Endothelial cell of umbilical vein (primary cell): ENCODE measurements around the gene CDX2. TPM values are rescaled to one million over a fixed set of nuclear protein-coding genes. Genes with fewer than 3 reads are reported as not detected.

Source experiments
- BruUV-seq: library from RNA; stranded (reverse); fragments of 400-500 nt; replicated peaks from 2 replicates; lab custom pipeline; 2021; lab: Mats Ljungman, UMichigan
- CTCF ChIA-PET: fragments of 300-600, 350-600 bp; sonication (Branson Sonifier 250); formaldehyde crosslinking; loops from one replicate; lab custom pipeline; 2021; ENCODE audit warnings: antibody characterized with exemption, inconsistent platforms; lab: Charles Lee
- POLR2A ChIA-PET: fragments of 300-600, 350-600 bp; sonication (Branson Sonifier 250); formaldehyde crosslinking; loops from one replicate; lab custom pipeline; 2021; ENCODE audit warnings: antibody characterized with exemption, inconsistent platforms; lab: Charles Lee
- DNase-seq: peaks from one replicate; pipeline ENCODE4 v3.0.0-alpha.2; 2011; ENCODE audit warnings: low read depth, low spot score
- FAIRE-seq: peaks from 2 replicates; lab custom pipeline; 2011; peaks lifted over from hg19 to GRCh38; lab: Jason Lieb, UNC
- H2AFZ ChIP-seq: 2 replicates; pipeline ENCODE4 v1.6.0; 2012; ENCODE audit warnings: low read depth, low read length, control low read depth, inconsistent platforms
- H3K27ac ChIP-seq: 2 replicates; pipeline ENCODE4 v1.5.1; 2011; ENCODE audit warnings: low read depth, mild to moderate bottlenecking, control low read depth, low read length, moderate library complexity; ENCODE audit not compliant: insufficient read depth
- H3K27me3 ChIP-seq, 2 experiments: 2 replicates each; pipeline versions ENCODE4 v1.6.0 to v1.6.1; 2011; ENCODE audit warnings: low read length in 2 of 2, mixed read lengths in 1 of 2; ENCODE audit not compliant: control insufficient read depth in 2 of 2, insufficient read depth in 2 of 2
- H3K36me3 ChIP-seq, 2 experiments: 2 replicates in 1 of 2; 3 replicates in 1 of 2; pipeline ENCODE4 v1.5.1; 2011; ENCODE audit warnings: low read length in 2 of 2, mild to moderate bottlenecking in 1 of 2, moderate library complexity in 1 of 2; ENCODE audit not compliant: control insufficient read depth in 2 of 2, insufficient read depth in 2 of 2; ENCODE audit errors: extremely low read depth in 1 of 2
- H3K4me1 ChIP-seq: 3 replicates; pipeline ENCODE4 v1.5.1; 2011; ENCODE audit warnings: mild to moderate bottlenecking, low read length; ENCODE audit not compliant: control insufficient read depth, insufficient read depth; ENCODE audit errors: extremely low read depth
- H3K4me2 ChIP-seq: 2 replicates; pipeline ENCODE4 v1.6.1; 2011; ENCODE audit warnings: low read length, control low read depth, mixed read lengths; ENCODE audit not compliant: insufficient read depth
- H3K4me3 ChIP-seq, 3 experiments: fragments of 200-600 bp in 1 of 3; sonication (generic), shearing (Covaris generic) in 1 of 3; replicated peaks in 1 of 3; 2 replicates each; pipeline ENCODE4 v1.5.1; 2011 to 2016; ENCODE audit warnings: control low read depth in 3 of 3, low read length in 3 of 3, mild to moderate bottlenecking in 2 of 3, inconsistent platforms in 1 of 3, low read depth in 1 of 3, moderate library complexity in 1 of 3; ENCODE audit not compliant: insufficient read depth in 1 of 3
- H3K79me2 ChIP-seq: 2 replicates; pipeline ENCODE4 v1.6.0; 2012; ENCODE audit warnings: low read length, inconsistent platforms; ENCODE audit not compliant: control insufficient read depth, insufficient read depth
- H3K9ac ChIP-seq: replicated peaks from 2 replicates; pipeline ENCODE3; 2011; ENCODE audit warnings: low read length, control low read depth; ENCODE audit not compliant: insufficient read depth; ENCODE audit errors: extremely low read depth
- H3K9me1 ChIP-seq: replicated peaks from 3 replicates; pipeline ENCODE4 v1.6.0; 2011; ENCODE audit warnings: mild to moderate bottlenecking, low read length; ENCODE audit not compliant: control insufficient read depth, insufficient read depth; ENCODE audit errors: extremely low read depth
- H3K9me3 ChIP-seq: replicated peaks from 2 replicates; pipeline ENCODE4 v1.5.1; 2012; ENCODE audit warnings: low read length, inconsistent platforms; ENCODE audit not compliant: control insufficient read depth, insufficient read depth
- H4K20me1 ChIP-seq: replicated peaks from 2 replicates; pipeline ENCODE3; 2011; ENCODE audit warnings: mild to moderate bottlenecking, low read length; ENCODE audit not compliant: control insufficient read depth, insufficient read depth; ENCODE audit errors: extremely low read depth
- EZH2 ChIP-seq: IDR thresholded peaks from 2 replicates; pipeline ENCODE4 v1.6.1; 2012; ENCODE audit warnings: borderline replicate concordance, low read depth, mild to moderate bottlenecking, moderate library complexity, low read length, inconsistent platforms; ENCODE audit not compliant: severe bottlenecking
- GATA2 ChIP-seq: IDR thresholded peaks from 2 replicates; pipeline ENCODE4 v1.7.0; 2011; ENCODE audit warnings: low read depth, mild to moderate bottlenecking, moderate library complexity, mixed read lengths, low read length; ENCODE audit not compliant: insufficient read length, insufficient read depth
- JUN ChIP-seq: IDR thresholded peaks from 2 replicates; pipeline ENCODE4 v1.6.1; 2011; ENCODE audit warnings: borderline replicate concordance, low read depth; ENCODE audit not compliant: insufficient read length, insufficient read depth
- MYC ChIP-seq: IDR thresholded peaks from one replicate; pipeline ENCODE4 v1.6.1; 2011; ENCODE audit warnings: mild to moderate bottlenecking, low read depth, low read length
- POLR2A ChIP-seq: IDR thresholded peaks from 2 replicates; pipeline ENCODE4 v1.6.1; 2012; ENCODE audit warnings: low read depth, mild to moderate bottlenecking, control low read depth, low read length
- POLR2AphosphoS5 ChIP-seq: IDR thresholded peaks from 2 replicates; pipeline ENCODE4 v1.6.1; 2012; ENCODE audit warnings: low read depth, mild to moderate bottlenecking, control low read depth, low read length, moderate library complexity; ENCODE audit not compliant: insufficient read depth
- dilution Hi-C: fragments of 300-500 bp; cut with MboI; formaldehyde crosslinking; loops from one replicate; pipeline ENCODE4 v1.15.0; 2019; ENCODE audit warnings: low sequenced_read_pairs; ENCODE audit not compliant: extremely low pct_ligation_motif_present
- intact Hi-C: fragments of 100-400 bp; cut with micrococcal nuclease; formaldehyde crosslinking; loops from one replicate; pipeline ENCODE4 v1.10.0; 2022
- polyA plus RNA-seq, 4 experiments: library from polyadenylated mRNA; depleted of rRNA in 3 of 4; stranded (reverse) in 3 of 4; unstranded in 1 of 4; fragments of >200 nt; gene quantifications; 2 replicates each; pipeline versions ENCODE4 v1.2.1 to v1.2.3, GENCODE V29; 2011 to 2012; ENCODE audit warnings: missing spikeins in 1 of 4
- total RNA-seq: library from RNA; stranded (reverse); gene quantifications from 2 replicates; pipeline ENCODE4 v1.2.3, GENCODE V29; 2021
- TF ChIP-seq, protein P1 (sequence below): IDR thresholded peaks from 2 replicates; pipeline ENCODE4 v1.6.1; 2011; ENCODE audit not compliant: insufficient read depth, insufficient read length

Gene CDX2
- total and polyA plus RNA-seq, 2 donors (not counting 3 experiments of a cell fraction or from before 2014, with no cell fraction given) = not detected

DNA sequence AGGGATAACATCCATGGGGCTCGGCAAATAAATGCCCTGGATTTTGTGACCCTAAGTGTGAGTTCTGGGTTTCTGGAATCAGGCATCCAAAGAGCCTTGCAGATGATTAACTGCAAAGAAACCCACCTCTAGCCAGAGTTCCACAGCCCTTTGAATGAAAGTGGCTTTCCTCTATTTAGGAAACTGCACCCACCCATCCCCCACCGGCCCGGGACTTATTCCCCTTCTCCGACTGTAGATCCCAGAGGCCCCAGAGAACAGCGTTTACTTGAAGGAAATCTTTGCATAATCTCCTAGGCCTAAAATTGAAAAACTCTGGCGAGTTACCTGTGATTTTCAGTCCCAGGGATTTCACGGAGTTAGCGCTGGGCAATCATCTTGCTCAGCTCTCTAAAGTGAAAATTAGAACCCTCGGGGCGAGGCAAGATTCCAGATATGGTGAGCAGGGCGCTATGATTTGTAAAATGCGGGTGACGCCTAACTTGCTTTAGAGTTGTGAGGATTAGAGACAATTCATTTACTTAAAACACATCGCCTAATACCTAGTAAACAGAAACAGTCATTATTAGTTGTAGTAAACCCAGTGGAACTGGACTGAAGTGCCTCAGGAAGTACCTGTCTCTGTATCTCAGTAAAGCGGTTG is 10.0 kb upstream of the CDX2 start:
- Histone ChIP-seq H3K36me3 (no peaks in the 10 kb centered on the region), H3K79me2 (no peaks in the 10 kb centered on the region), H3K9me3 (no peaks in the 10 kb centered on the region), H3K9ac (no peak overlapping the region), H3K9me1 (no peaks in the 10 kb centered on the region), H3K4me2 (no peak overlapping the region), H3K4me3 (no peak overlapping the region), H2AFZ (no peak overlapping the region), H4K20me1 (no peaks in the 10 kb centered on the region), H3K4me1 (no peaks in the 10 kb centered on the region), H3K27ac (no peak overlapping the region), H3K27me3 (peaks cover 75 to 87% of the 10 kb centered on the region in 2 experiments)
- intact Hi-C loops (no loop called here), dilution Hi-C loops (no loop called here)
- TF ChIP-seq MYC (no peak), GATA2 (no peak), POLR2A (no peak), POLR2AphosphoS5 (no peak), JUN (no peak), EZH2 (peak; percentile 64)
- TF ChIP-seq, protein P1, sequence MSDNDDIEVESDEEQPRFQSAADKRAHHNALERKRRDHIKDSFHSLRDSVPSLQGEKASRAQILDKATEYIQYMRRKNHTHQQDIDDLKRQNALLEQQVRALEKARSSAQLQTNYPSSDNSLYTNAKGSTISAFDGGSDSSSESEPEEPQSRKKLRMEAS = no peak
- FAIRE-seq (peak; percentile 43), DNase-seq (no peak)
- ChIA-PET POLR2A (no interaction called here), CTCF (no interaction called here)
- no TSS peak for BruUV-seq
